Measurements from ENCODE around the gene SALL3.

DNA sequence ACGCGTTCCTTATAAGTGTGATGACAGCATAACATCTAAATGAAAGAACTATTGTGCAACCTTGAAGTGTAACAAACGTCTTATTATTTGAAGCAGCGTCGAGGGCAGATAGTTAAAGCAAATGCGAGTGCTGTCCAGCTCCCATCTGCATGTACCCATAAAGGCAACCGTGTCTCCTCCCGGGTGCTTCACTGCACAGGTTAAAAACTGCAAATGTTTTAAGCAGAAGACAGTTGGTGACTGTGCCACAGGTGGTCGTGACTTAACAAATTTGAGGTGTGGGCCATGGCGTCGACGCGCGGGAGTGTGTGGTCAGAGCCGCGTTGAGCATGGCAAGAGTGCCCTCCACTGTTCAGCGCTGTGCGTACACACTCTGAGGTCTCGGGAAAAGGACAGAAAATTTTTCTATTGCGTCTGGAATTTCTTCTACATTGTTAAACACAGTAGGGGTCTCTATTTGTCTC lies 6.4 kb downstream of the SALL3 start:
- peak; percentile 62 to 78 for TF ChIP-seq CTCF (conservative IDR thresholded peaks at IDR 0.05; ENCODE audit: low read depth in 2 of 2)
- TF ChIP-seq EZH2phosphoT487 (IDR thresholded peaks at IDR 0.05; ENCODE audit: unreplicated experiment): no peak
- TF ChIP-seq POLR2AphosphoS5 (IDR thresholded peaks at IDR 0.05; ENCODE audit: low read depth): no peak
- no peak for TF ChIP-seq EZH2 (IDR thresholded peaks at IDR 0.05; ENCODE audit: low read depth, unreplicated experiment)
- peak; percentile 46 for TF ChIP-seq CREB1 (CRISPR knock-in tag; IDR thresholded peaks at IDR 0.05; ENCODE audit: low read depth)
- TF ChIP-seq, protein P1, sequence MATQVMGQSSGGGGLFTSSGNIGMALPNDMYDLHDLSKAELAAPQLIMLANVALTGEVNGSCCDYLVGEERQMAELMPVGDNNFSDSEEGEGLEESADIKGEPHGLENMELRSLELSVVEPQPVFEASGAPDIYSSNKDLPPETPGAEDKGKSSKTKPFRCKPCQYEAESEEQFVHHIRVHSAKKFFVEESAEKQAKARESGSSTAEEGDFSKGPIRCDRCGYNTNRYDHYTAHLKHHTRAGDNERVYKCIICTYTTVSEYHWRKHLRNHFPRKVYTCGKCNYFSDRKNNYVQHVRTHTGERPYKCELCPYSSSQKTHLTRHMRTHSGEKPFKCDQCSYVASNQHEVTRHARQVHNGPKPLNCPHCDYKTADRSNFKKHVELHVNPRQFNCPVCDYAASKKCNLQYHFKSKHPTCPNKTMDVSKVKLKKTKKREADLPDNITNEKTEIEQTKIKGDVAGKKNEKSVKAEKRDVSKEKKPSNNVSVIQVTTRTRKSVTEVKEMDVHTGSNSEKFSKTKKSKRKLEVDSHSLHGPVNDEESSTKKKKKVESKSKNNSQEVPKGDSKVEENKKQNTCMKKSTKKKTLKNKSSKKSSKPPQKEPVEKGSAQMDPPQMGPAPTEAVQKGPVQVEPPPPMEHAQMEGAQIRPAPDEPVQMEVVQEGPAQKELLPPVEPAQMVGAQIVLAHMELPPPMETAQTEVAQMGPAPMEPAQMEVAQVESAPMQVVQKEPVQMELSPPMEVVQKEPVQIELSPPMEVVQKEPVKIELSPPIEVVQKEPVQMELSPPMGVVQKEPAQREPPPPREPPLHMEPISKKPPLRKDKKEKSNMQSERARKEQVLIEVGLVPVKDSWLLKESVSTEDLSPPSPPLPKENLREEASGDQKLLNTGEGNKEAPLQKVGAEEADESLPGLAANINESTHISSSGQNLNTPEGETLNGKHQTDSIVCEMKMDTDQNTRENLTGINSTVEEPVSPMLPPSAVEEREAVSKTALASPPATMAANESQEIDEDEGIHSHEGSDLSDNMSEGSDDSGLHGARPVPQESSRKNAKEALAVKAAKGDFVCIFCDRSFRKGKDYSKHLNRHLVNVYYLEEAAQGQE (IDR thresholded peaks at IDR 0.05; ENCODE audit: unreplicated experiment): no peak
- no peak for TF ChIP-seq ZNF462 (CRISPR knock-in tag; IDR thresholded peaks at IDR 0.05)
- no peak for TF ChIP-seq STAT1 (IDR thresholded peaks at IDR 0.05; ENCODE audit: unreplicated experiment)
- TF ChIP-seq ETS1 (IDR thresholded peaks at IDR 0.05): no peak
- no peak for TF ChIP-seq JUNB (IDR thresholded peaks at IDR 0.05; ENCODE audit: unreplicated experiment)
- TF ChIP-seq NANOG (IDR thresholded peaks at IDR 0.05; ENCODE audit: borderline replicate concordance): 0 out of 2 replicates have a peak, but pooled peaks have one; percentile 19
- no peak for TF ChIP-seq ZNF331 (CRISPR knock-in tag; IDR thresholded peaks at IDR 0.05; ENCODE audit: low read depth)

Measured in GM23338 (cell line).